SHP77 (cell line): ENCODE measurements around the gene SSRP1.
"Not testable (repeated sequence)": the region's sequence is repeated elsewhere in the genome, so short reads cannot be mapped to it uniquely, and the experiment has no call there.

Experiments used
- DNase-seq, 2 experiments: peaks; one replicate each; lab custom pipeline; 2025; lab: John Stamatoyannopoulos, UW

Gene SSRP1

GRCh38 chr11:57335343-57336110, at the start of gene SSRP1:
Gene SSRP1, minus strand, starts transcription at chr11:57335892. Its CDS starts 771 bp downstream, at chr11:57335121.
- DNase-seq, result peak; percentile 65 to 66

- DNase-seq, result no peak
Measured at GRCh38 chr11:57380975-57381374, 45.3 kb upstream of the SSRP1 start, which contains the start of gene PRG3. Gene PRG3, minus strand, starts transcription at chr11:57381150. Its CDS starts 442 bp downstream, at chr11:57380708.

- DNase-seq, result no peak
Measured at GRCh38 chr11:57379732-57380131, 44.0 kb upstream of the SSRP1 start.

GRCh38 chr11:57378186-57378585, 42.5 kb upstream of the SSRP1 start:
- DNase-seq, result no peak

- DNase-seq, result no peak
Measured at GRCh38 chr11:57377107-57377506, 41.4 kb upstream of the SSRP1 start.

- DNase-seq, result no peak
Measured at GRCh38 chr11:57376095-57377090, 40.7 kb upstream of the SSRP1 start.

GRCh38 chr11:57375490-57375889, 39.8 kb upstream of the SSRP1 start:
- DNase-seq, result no peak

- DNase-seq, result no peak
Measured at GRCh38 chr11:57374966-57375365, 39.3 kb upstream of the SSRP1 start.

- DNase-seq, result no peak
Measured at GRCh38 chr11:57373146-57373545, 37.5 kb upstream of the SSRP1 start.

- no peak for DNase-seq
Measured at GRCh38 chr11:57370941-57371340, 35.2 kb upstream of the SSRP1 start.

- no peak for DNase-seq
Measured at GRCh38 chr11:57370251-57370650, 34.6 kb upstream of the SSRP1 start.

GRCh38 chr11:57368845-57369232, 33.1 kb upstream of the SSRP1 start:
- no peak for DNase-seq

GRCh38 chr11:57368106-57368844, 32.6 kb upstream of the SSRP1 start:
- DNase-seq, result no peak

- no peak for DNase-seq
Measured at GRCh38 chr11:57364851-57365660, 29.4 kb upstream of the SSRP1 start.

GRCh38 chr11:57363131-57364080, 27.7 kb upstream of the SSRP1 start:
- no peak for DNase-seq

- DNase-seq, result no peak
Measured at GRCh38 chr11:57361926-57362325, 26.2 kb upstream of the SSRP1 start.

- not testable (repeated sequence) for DNase-seq
Measured at GRCh38 chr11:57361420-57361819, 25.7 kb upstream of the SSRP1 start.

GRCh38 chr11:57360991-57361390, 25.3 kb upstream of the SSRP1 start:
- no peak for DNase-seq

GRCh38 chr11:57359896-57360690, 24.4 kb upstream of the SSRP1 start:
- no peak for DNase-seq
